CD14-positive monocyte (primary cell): ENCODE results near the gene ESCO1. TPM values are rescaled to one million over a fixed set of nuclear protein-coding genes. Genes with fewer than 3 reads are reported as not detected.
A peak's percentile ranks its signal among the peaks of the same experiment; 100 is the strongest.

ENCODE experiments used
- DNase-seq, 3 donors: peaks; one replicate each; pipeline ENCODE4 v3.0.0-alpha.2; 2011 to 2022
- H2AFZ ChIP-seq: 2 replicates; pipeline ENCODE4 v1.6.0; 2012; ENCODE audit warnings: mild to moderate bottlenecking, low read depth, low read length, inconsistent platforms; ENCODE audit not compliant: insufficient read depth, poor library complexity, severe bottlenecking
- H3K27ac ChIP-seq, 2 donors: 1 replicate in 1 of 2; 2 replicates in 1 of 2; pipeline ENCODE4 v1.5.1; 2012 to 2013; ENCODE audit warnings: low read length in 2 of 2, control low read depth in 1 of 2, inconsistent platforms in 1 of 2, low read depth in 1 of 2, mild to moderate bottlenecking in 1 of 2
- H3K27me3 ChIP-seq, 2 donors: one replicate each; pipeline versions ENCODE4 v1.6.0 to v1.6.1; 2011 to 2013; ENCODE audit warnings: low read length in 2 of 2; ENCODE audit not compliant: control insufficient read depth in 2 of 2, insufficient read depth in 2 of 2
- H3K36me3 ChIP-seq, 2 donors: replicated peaks in 1 of 2; 1 replicate in 1 of 2; 2 replicates in 1 of 2; pipeline versions ENCODE4 v1.5.1 to v1.6.1; 2012 to 2013; ENCODE audit warnings: low read length in 2 of 2, control low read depth in 1 of 2, inconsistent platforms in 1 of 2, mild to moderate bottlenecking in 1 of 2; ENCODE audit not compliant: insufficient read depth in 2 of 2, control insufficient read depth in 1 of 2
- H3K4me1 ChIP-seq, 2 donors: 1 replicate in 1 of 2; 2 replicates in 1 of 2; pipeline versions ENCODE4 v1.5.1 to v1.6.1; 2012 to 2013; ENCODE audit warnings: low read length in 2 of 2, control low read depth in 1 of 2, inconsistent platforms in 1 of 2, mild to moderate bottlenecking in 1 of 2, moderate library complexity in 1 of 2; ENCODE audit not compliant: insufficient read depth in 2 of 2, control insufficient read depth in 1 of 2
- H3K4me2 ChIP-seq: replicated peaks from 2 replicates; pipeline ENCODE3; 2012; ENCODE audit warnings: low read length, moderate library complexity, mild to moderate bottlenecking; ENCODE audit not compliant: poor library complexity, severe bottlenecking; ENCODE audit errors: extremely low read depth
- H3K4me3 ChIP-seq, 3 experiments: fragments of 200-600 bp in 1 of 3; sonication (generic) in 1 of 3; replicated peaks in 1 of 3; 1 replicate in 2 of 3; 2 replicates in 1 of 3; pipeline ENCODE4 v1.5.1; 2011 to 2013; ENCODE audit warnings: low read length in 3 of 3, mild to moderate bottlenecking in 3 of 3, control low read depth in 2 of 3, low read depth in 2 of 3, inconsistent platforms in 1 of 3, moderate library complexity in 1 of 3
- H3K79me2 ChIP-seq: 2 replicates; pipeline ENCODE4 v1.6.0; 2012; ENCODE audit warnings: mild to moderate bottlenecking, control low read depth, inconsistent platforms, low read length, moderate library complexity; ENCODE audit not compliant: insufficient read depth
- H3K9ac ChIP-seq: 2 replicates; pipeline ENCODE4 v1.6.0; 2017; ENCODE audit warnings: low read length, mild to moderate bottlenecking; ENCODE audit not compliant: insufficient read depth, poor library complexity, severe bottlenecking
- H3K9me3 ChIP-seq, 2 donors: replicated peaks in 1 of 2; 1 replicate in 1 of 2; 2 replicates in 1 of 2; pipeline versions ENCODE4 v1.5.1 to v1.6.1; 2012 to 2013; ENCODE audit warnings: low read length in 2 of 2, control low read depth in 1 of 2; ENCODE audit not compliant: control insufficient read depth in 1 of 2, insufficient read depth in 1 of 2
- H4K20me1 ChIP-seq: 2 replicates; pipeline ENCODE4 v1.6.0; 2012; ENCODE audit warnings: mild to moderate bottlenecking, low read length, control low read depth, moderate library complexity; ENCODE audit not compliant: insufficient read depth
- H3K27ac Mint-ChIP-seq, 7 donors: one replicate each; pipeline ENCODE4 v1.8.0; 2020; ENCODE audit warnings: mild to moderate bottlenecking in 7 of 7, mixed read lengths in 7 of 7, moderate library complexity in 6 of 7, inconsistent platforms in 2 of 7
- H3K27me3 Mint-ChIP-seq, 3 donors: one replicate each; pipeline ENCODE4 v1.8.0; 2021 to 2022; ENCODE audit warnings: low read depth in 3 of 3, mild to moderate bottlenecking in 3 of 3, mixed read lengths in 3 of 3, moderate library complexity in 3 of 3, inconsistent platforms in 1 of 3
- H3K36me3 Mint-ChIP-seq, 2 donors: one replicate each; pipeline ENCODE4 v1.8.0; 2020; ENCODE audit warnings: mixed read lengths in 2 of 2, inconsistent platforms in 1 of 2, mild to moderate bottlenecking in 1 of 2
- H3K4me1 Mint-ChIP-seq: one replicate; pipeline ENCODE4 v1.8.0; 2020; ENCODE audit warnings: mild to moderate bottlenecking, mixed read lengths
- H3K4me3 Mint-ChIP-seq, 2 donors: one replicate each; pipeline ENCODE4 v1.8.0; 2020; ENCODE audit warnings: mild to moderate bottlenecking in 2 of 2, mixed read lengths in 2 of 2, moderate library complexity in 1 of 2
- H3K9me3 Mint-ChIP-seq, 7 donors: one replicate each; pipeline ENCODE4 v1.8.0; 2020 to 2022; ENCODE audit warnings: mixed read lengths in 7 of 7, mild to moderate bottlenecking in 6 of 7, moderate library complexity in 6 of 7, inconsistent platforms in 2 of 7
- WGBS: methylation state at CpG from one replicate; pipeline ENCODE4 v1.1.5; 2013; ENCODE audit warnings: missing lambda C conversion rate; ENCODE audit not compliant: insufficient coverage; 5-methylcytosine and 5-hydroxymethylcytosine counted together
- intact Hi-C, 2 donors: fragments of 100-400 bp; cut with micrococcal nuclease; formaldehyde crosslinking; loops; one replicate each; pipeline versions ENCODE4 v1.15.0 to v1.15.1; 2023
- polyA plus RNA-seq, 3 donors: library from polyadenylated mRNA; depleted of rRNA in 1 of 3; unstranded in 2 of 3; stranded (reverse) in 1 of 3; fragments of 300-500 nt in 2 of 3; fragments of >200 nt in 1 of 3; fragmentation: Illumina TruSeq in 2 of 3; gene quantifications; 1 replicate in 2 of 3; 2 replicates in 1 of 3; pipeline ENCODE4 v1.2.3, GENCODE V29; 2012 to 2021
- TF ChIP-seq, protein P1 (sequence below): fragments of 200-600 bp; IDR thresholded peaks from one replicate; pipeline ENCODE4 v1.8.0; 2022; ENCODE audit warnings: antibody characterized with exemption, mild to moderate bottlenecking

Gene ESCO1
- polyA plus RNA-seq, 3 donors = 1.3 to 6.1 (median 2.5) TPM

DNA sequence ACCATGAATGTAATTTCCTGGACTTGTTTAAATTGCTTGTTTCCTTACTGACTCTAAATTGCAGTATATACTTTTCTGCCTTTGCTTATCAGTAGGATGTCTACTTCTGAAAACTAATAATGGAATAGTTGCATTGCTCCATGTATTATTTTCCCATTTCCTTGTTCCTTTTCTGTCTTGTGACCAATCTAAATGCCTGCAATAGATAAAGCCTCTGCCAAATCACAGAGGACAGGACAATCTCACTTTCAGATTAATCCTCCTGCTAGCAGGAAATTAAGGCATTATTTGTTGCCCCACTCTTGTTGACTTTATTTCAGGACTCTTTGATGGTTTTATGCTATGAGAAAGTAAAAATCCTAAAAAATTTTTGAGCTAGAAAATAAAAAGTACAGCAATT is 4.7 kb upstream of the ESCO1 start:
- intact Hi-C loops = no loop called here
- no peak overlapping the region for H2AFZ ChIP-seq

DNA sequence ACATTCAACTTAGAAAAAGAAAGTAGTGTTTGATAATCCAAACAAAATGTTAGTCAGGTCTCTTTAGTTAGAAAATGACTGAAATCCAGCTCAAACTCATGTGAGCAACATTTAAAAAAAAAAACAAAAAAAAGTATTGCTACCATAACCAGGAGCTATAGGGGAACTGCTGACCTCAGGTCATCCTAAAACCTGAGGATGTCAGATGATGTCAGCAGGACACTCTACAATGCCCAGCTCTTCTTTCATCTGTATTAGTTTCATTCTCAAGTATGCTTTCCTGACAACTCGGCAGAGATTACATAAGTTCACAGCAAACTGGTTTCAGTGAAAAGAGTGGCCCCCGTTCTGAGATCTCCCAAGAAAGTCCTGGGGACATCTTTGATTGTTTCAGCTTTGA is 4.2 kb upstream of the ESCO1 start:
- Histone ChIP-seq H3K36me3 (no peaks in the 10 kb centered on the region), H3K79me2 (peaks cover 3% of the 10 kb centered on the region), H3K27me3 (no peaks in the 10 kb centered on the region), H4K20me1 (peaks cover 3% of the 10 kb centered on the region), H3K9me3 (no peaks in the 10 kb centered on the region), H3K4me3 (no peak overlapping the region), H3K27ac (no peak overlapping the region), H3K4me1 (peaks cover 22 to 25% of the 10 kb centered on the region in 2 donors), H2AFZ (no peak overlapping the region), H3K4me2 (no peak overlapping the region), H3K9ac (no peak overlapping the region)
- Mint-ChIP-seq H3K36me3 (no peaks in the 10 kb centered on the region), H3K27ac (peak overlapping the region in 1 of 7 donors; percentile 10), H3K9me3 (peaks cover 0 to 2% (median 0%) of the 10 kb centered on the region in 7 donors), H3K27me3 (peaks cover 0 to 7% (median 0%) of the 10 kb centered on the region in 3 donors), H3K4me3 (no peak overlapping the region), H3K4me1 (peaks cover 21% of the 10 kb centered on the region)
- TF ChIP-seq, protein P1, sequence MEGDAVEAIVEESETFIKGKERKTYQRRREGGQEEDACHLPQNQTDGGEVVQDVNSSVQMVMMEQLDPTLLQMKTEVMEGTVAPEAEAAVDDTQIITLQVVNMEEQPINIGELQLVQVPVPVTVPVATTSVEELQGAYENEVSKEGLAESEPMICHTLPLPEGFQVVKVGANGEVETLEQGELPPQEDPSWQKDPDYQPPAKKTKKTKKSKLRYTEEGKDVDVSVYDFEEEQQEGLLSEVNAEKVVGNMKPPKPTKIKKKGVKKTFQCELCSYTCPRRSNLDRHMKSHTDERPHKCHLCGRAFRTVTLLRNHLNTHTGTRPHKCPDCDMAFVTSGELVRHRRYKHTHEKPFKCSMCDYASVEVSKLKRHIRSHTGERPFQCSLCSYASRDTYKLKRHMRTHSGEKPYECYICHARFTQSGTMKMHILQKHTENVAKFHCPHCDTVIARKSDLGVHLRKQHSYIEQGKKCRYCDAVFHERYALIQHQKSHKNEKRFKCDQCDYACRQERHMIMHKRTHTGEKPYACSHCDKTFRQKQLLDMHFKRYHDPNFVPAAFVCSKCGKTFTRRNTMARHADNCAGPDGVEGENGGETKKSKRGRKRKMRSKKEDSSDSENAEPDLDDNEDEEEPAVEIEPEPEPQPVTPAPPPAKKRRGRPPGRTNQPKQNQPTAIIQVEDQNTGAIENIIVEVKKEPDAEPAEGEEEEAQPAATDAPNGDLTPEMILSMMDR = no peak
- 73% methylated on average over 2 of the region's 2 CpGs for WGBS
- peak in 1 of 3 donors; percentile 12 for DNase-seq
- intact Hi-C loops = loop anchor here (5.0 kb wide), 2 partner anchors 98 to 138 kb away; partner anchors contain the start of genes ABHD3 (in 1 of the 2) and MIB1 (in 1 of the 2)

More for the DNA sequence above, 4.7 kb upstream of the ESCO1 start:
- Mint-ChIP-seq H3K4me1 (peaks cover 19% of the 10 kb centered on the region), H3K27me3 (peaks cover 0 to 7% (median 0%) of the 10 kb centered on the region in 3 donors), H3K27ac (no peak overlapping the region), H3K36me3 (no peaks in the 10 kb centered on the region), H3K4me3 (no peak overlapping the region), H3K9me3 (peaks cover 0 to 2% (median 0%) of the 10 kb centered on the region in 7 donors)
- H3K4me1 ChIP-seq = peaks cover 20 to 22% of the 10 kb centered on the region in 2 donors
- no peak overlapping the region for H3K4me2 ChIP-seq
- DNase-seq = no peak
- TF ChIP-seq, protein P1 = no peak
- H3K79me2 ChIP-seq = no peaks in the 10 kb centered on the region
- H3K9ac ChIP-seq = no peak overlapping the region
- H3K9me3 ChIP-seq = no peaks in the 10 kb centered on the region
- no peaks in the 10 kb centered on the region for H4K20me1 ChIP-seq
- H3K36me3 ChIP-seq = no peaks in the 10 kb centered on the region
- no peak overlapping the region for H3K4me3 ChIP-seq
- no peaks in the 10 kb centered on the region for H3K27me3 ChIP-seq
- no peak overlapping the region for H3K27ac ChIP-seq
